Measurements from ENCODE around the gene METRNL.
"Not testable (repeated sequence)": the region's sequence is repeated elsewhere in the genome, so short reads cannot be mapped to it uniquely, and the experiment has no call there.

Gene METRNL

DNA sequence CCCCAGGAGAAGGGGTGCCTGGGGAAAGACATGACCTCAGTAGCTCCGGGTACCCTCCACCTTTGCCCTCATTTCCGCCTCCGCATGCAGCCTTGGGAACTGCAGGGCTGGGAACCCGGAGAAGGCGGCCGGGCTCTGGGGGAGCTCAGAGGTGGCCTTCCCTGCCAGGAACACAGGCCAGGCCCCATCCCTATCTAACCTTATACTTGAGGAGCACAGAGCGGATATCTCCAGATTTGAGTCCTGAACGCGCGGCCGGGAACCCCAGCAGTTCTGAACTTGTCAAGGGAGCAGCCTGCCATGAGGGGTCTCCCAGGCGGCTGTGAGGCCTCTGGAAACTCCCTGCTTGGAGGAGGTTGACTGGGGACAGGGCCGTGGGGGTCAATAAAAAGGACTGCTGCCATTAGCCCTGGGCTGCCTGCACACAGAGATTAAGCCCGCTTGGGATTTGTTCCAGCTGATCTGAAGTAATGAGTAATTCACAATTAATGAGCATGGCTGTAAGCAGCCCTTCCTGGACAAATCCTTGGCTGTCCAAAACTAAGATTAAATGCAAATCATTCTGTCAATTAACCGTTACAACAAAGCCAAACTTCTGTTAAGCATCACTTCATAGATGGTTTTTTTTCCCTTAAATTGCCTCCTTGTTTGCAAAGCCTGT is 26.3 kb upstream of the METRNL start:
- DNase-seq, result no peak

- DNase-seq, result no peak
These were observed 25.5 kb upstream of the METRNL start for GRCh38 chr17:83053739-83054451.

DNA sequence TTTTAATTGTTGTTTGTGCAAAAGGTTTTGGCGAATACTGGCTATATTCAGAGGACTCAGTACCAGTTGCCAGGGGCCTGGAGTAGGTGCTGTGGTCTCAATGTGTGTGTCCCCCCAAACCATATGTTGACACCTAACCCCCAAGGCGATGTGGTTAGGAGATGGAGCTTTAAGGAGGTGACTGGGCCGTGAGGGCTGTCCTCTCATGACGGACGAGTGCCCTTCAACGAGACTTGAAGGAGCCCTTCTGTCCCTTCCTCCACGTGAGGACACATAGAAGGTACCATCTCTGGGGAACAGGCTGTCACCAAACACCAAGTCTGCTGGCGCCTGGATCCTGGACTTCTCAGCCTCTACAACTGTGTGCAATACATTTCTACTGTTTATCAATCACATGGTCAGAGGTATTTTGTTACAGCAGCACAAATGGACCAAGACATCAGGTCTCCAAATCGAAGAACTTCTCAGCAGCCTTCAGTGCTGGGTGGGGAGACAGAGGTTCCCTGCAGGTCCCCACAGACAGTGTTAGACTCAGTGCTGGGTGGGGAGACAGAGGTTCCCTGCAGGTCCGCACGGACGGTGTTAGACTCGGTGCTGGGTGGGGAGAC is 24.8 kb upstream of the METRNL start:
- DNase-seq, result no peak

GRCh38 chr17:83055176-83055575 is 24.2 kb upstream of the METRNL start:
- not testable (repeated sequence) for DNase-seq

DNA sequence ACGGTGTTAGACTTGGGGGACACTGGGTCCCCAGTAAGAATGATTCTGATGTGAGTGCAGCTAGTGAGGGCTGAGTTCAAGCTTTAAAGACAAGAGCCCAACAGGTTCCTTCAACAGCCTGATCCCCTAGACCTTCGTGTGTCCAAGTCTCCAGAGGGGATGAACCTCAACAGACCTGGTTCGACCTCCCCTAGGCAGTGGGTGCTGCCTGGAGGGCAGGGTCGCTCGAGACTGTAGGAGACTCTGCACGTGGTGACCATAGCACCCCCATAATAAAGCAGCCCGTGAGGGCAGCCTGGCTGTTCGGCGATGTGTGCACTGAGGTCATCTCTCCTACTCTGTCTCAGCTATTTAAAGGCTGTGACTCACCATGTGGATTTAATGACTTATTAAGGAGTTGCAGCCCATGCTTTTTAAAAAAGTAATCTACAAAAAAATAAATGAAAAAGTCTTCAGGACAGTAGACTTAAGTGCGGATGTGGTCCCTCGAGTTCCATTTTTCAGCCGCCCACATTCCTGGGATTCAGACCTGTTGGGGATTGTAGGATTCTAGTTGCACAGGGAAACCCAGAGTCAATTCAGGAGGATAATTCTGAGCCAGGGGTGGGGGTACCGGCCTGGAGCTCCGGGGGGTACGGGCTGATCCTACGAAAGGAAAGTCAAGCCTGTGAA is 23.4 kb upstream of the METRNL start:
- no peak for DNase-seq

DNA sequence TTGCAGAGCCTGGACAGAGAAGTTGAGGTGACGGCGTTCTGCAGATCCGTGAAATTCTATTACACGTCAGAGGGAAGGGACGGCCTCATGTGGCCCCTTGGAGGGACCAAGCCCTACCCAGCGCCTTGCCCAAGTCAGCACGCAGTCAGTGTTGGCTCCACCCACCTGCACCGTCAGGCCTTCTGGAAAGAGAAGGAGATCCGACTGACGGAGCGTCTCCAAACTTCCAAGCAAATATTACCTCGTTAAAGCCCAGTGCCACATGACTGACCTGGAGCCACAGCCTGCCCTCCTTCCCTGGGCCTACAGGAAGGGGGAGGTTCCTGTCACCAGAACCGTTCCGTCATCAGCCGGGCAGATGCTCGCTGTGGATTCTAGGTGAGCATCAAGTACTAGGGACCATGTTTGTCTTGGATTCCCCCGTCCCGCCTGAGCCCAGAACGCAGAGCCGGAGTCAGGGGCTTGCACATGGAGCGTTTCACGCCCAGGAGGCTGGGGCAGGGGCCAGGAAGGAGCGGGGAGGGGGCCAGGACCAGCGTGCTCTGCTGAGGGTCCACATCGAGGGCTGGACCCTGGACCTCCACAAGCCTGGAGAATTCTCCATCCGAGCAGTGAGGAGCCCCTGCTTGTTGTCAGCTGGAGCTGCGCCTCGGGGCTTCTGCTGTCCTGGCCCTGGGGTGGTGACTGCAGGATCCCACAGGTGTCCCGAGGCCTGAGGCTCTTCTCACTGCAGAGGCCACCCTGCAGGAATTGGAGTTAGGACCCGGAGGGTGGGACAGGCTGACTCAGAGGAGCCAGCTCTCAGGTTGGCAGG is 22.6 kb upstream of the METRNL start:
- DNase-seq, result no peak

GRCh38 chr17:83057397-83057761 is 22.0 kb upstream of the METRNL start:
- no peak for DNase-seq

- no peak for DNase-seq
These were observed 21.6 kb upstream of the METRNL start for GRCh38 chr17:83057793-83058265.

- DNase-seq, result no peak
These were observed 21.1 kb upstream of the METRNL start for GRCh38 chr17:83058266-83058798.

GRCh38 chr17:83061586-83061985 is 17.8 kb upstream of the METRNL start:
- DNase-seq, result no peak

GRCh38 chr17:83062011-83062817 is 17.2 kb upstream of the METRNL start:
- DNase-seq, result no peak

DNA sequence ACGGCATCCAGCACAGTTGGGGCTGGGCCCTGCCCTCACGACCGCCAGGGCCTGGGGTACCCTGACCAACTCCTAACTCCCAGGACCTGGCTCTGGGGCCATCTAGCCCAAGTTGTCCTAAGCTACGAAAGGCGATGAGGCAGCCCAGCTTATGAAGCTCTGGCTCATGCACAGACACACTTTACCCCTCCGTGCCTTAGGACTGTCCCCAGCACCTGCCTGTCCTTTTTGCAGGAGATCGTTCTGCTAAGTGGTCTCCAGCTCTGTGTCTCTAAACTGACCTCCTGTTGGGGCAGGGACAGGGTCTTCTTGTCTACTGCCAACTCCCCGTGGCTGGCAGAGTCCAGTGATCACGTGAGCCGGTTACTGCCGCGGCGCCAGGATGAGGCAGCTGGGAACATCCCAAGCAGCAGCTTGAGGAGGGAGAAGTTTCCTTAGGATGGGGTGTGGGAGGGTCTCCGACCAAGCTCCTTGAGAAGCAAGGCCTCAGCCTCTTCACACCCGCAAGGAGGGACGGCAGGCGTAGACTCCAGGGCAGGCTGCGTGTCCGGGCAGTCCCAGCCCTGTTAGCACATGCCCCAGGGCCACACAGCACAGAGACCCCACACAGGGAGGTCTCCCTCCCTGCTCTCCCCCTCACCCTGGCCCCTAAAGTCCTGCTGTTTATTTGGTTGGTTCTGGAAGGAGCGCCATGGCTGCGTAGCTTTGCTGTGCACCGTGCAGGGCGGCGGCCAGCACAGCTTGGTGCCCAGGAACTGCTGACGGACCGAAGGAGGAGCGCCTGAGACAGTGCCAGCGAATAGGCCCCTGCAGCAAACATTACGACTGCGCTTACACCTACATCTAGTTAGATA is 16.4 kb upstream of the METRNL start:
- DNase-seq, result no peak

DNA sequence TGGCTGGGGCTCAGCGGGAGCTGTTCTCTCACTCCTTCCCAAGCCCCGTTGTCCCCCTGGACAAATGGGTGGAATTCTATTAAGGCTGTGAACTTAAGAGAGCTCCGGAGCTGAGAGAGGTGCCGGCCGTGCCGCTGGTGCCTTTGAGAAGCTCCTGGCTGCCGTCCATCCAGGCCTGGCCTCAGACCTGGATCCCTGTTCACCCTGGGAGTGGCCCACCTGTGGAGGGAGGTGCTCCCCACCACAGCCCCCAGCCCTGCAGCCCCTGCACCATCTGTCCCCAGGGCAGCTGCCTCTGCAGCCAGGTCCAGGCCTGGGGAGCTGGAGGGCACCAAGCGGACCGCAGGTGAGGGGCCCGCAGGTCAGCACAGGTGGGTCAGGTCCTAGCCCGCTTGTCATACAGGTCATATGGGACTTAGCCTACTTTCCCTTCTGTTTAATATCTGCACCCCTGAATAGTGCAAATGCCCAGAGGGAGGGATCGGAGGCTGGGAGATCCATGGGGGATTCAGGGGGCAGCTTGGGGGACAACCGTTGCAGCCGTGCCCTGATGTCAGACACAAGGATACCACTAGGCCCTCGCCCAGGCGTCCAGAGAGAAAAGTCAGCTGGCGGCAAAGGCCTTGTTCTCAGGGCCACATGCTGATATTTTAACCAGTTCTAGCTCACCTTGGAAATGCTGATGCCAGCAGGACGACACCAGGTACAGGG is 15.2 kb upstream of the METRNL start:
- no peak for DNase-seq

GRCh38 chr17:83064732-83065659 is 14.4 kb upstream of the METRNL start:
- no peak for DNase-seq

DNA sequence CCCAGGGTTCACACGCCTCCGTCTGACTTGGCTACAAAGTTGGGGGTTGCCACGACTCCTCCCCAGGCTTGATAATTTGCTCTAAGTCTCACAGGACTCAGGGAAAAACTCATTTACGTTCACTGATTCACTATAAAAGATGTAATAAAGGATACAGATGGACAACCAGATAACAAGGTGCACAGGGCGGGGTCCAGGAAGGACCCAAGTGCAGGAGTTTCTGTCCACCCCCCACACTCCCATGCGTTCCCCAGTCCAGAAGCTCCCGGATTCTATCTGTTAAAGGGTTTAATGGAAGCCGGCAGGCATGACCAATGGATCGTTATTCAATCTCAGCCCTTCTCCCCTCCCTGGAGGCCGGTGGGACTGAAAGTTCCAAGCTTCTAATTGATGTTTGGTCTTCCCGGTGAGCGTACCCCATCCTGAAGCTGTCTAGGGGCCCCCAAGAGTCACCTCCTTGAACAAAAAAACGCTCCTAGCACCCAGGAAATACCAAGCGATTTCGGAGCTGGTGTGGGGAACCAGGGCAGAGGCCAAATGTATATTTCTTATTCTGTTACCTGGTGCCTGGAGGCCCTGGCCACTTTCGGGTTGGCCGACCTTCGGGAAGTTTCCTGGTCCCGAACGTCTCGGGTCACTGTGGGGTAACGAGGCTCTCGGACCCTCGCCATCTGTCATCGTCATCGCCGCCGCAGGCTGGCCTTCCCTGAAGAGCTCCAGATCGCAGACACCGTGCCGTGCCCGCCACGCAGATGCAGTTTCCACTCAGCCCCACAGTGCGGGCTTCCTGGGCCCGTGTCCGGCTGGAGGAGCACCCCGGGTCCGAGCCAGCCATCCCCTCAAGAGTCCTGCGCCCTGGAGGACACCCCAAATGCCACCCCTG is 13.5 kb upstream of the METRNL start:
- DNase-seq, result no peak

DNA sequence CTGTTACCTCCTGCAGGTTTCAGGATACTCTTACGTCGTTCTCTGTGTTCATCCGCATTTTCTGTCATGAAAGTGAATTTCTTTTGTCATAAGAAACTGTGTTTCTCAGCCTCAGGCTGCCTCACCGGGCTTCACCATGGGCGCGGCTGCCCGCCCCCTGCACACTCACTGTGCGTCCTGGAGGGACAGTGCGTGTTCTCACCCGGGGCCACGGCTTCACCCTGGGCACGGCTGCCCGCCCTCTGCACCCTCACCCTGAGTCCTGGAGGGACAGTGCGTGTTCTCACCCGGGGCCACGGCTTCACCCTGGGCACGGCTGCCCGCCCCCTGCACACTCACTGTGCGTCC is 12.9 kb upstream of the METRNL start:
- not testable (repeated sequence) for DNase-seq

GRCh38 chr17:83067071-83067717 is 12.2 kb upstream of the METRNL start:
- DNase-seq, result no peak
